HepG2 (cell line): ENCODE data around the gene MYH3. TPM values are rescaled to one million over a fixed set of nuclear protein-coding genes. Genes with fewer than 3 reads are reported as not detected.

ENCODE experiments used
- EED ChIP-seq: sonication (generic); formaldehyde crosslinking; IDR thresholded peaks from 2 replicates; pipeline ENCODE4 v1.5.0; 2020; ENCODE audit warnings: mild to moderate bottlenecking, missing genetic modification reagents
- ELF1 ChIP-seq: sonication (generic); formaldehyde crosslinking; IDR thresholded peaks from 2 replicates; pipeline ENCODE4 v1.4.0; 2020; ENCODE audit warnings: missing genetic modification reagents
- FOXA3 ChIP-seq: IDR thresholded peaks from 2 replicates; pipeline ENCODE4 v1.6.1; 2016; ENCODE audit warnings: missing genetic modification reagents, missing compliant biosample characterization
- GABPB1 ChIP-seq: IDR thresholded peaks from 2 replicates; pipeline ENCODE4 v1.6.1; 2016; ENCODE audit warnings: mild to moderate bottlenecking, missing genetic modification reagents, moderate library complexity, missing compliant biosample characterization
- KAT7 ChIP-seq: IDR thresholded peaks from 2 replicates; pipeline ENCODE4 v1.6.1; 2018; ENCODE audit warnings: borderline replicate concordance, missing compliant biosample characterization
- MTF1 ChIP-seq: sonication (generic); formaldehyde crosslinking; IDR thresholded peaks from 2 replicates; pipeline ENCODE4 v1.5.0; 2020; ENCODE audit warnings: missing genetic modification reagents
- PAF1 ChIP-seq: IDR thresholded peaks from 2 replicates; pipeline ENCODE4 v1.6.1; 2016; ENCODE audit warnings: missing genetic modification reagents, missing compliant biosample characterization
- ZBTB1 ChIP-seq: sonication (generic); formaldehyde crosslinking; IDR thresholded peaks from 2 replicates; pipeline ENCODE4 v1.4.0; 2020; ENCODE audit warnings: missing genetic modification reagents, borderline replicate concordance
- ZBTB8A ChIP-seq: sonication (generic); formaldehyde crosslinking; IDR thresholded peaks from 2 replicates; pipeline ENCODE4 v1.4.0; 2020; ENCODE audit warnings: mild to moderate bottlenecking, low read depth, missing genetic modification reagents, borderline replicate concordance
- ZKSCAN8 ChIP-seq: IDR thresholded peaks from 2 replicates; pipeline ENCODE4 v1.6.1; 2016; ENCODE audit warnings: borderline replicate concordance, missing genetic modification reagents, missing compliant biosample characterization
- ZNF446 ChIP-seq: sonication (generic); formaldehyde crosslinking; IDR thresholded peaks from 2 replicates; pipeline ENCODE4 v1.5.0; 2020; ENCODE audit warnings: mild to moderate bottlenecking, missing genetic modification reagents
- polyA plus RNA-seq, 8 experiments: library from polyadenylated mRNA; depleted of rRNA in 3 of 8; stranded (reverse) in 7 of 8; unstranded in 1 of 8; fragments of >200 nt; fragmentation: Illumina TruSeq in 4 of 8; extraction: Trizol in 4 of 8; gene quantifications; 2 replicates each; pipeline versions ENCODE4 v1.2.1 to v1.2.3, GENCODE V29; 2011 to 2016; ENCODE audit warnings: low read depth in 4 of 8, missing spikeins in 1 of 8, mixed read lengths in 1 of 8; ENCODE audit not compliant: insufficient read depth in 1 of 8
- total RNA-seq, 5 experiments: library from RNA; depleted of rRNA; stranded (reverse); fragments of >200 nt; fragmentation: Illumina TruSeq; extraction: Trizol; gene quantifications; 2 replicates each; pipeline ENCODE4 v1.2.3, GENCODE V29; 2016; ENCODE audit warnings: low read depth in 1 of 5
- TF ChIP-seq, protein P1 (sequence below): sonication (generic); formaldehyde crosslinking; IDR thresholded peaks from 2 replicates; pipeline ENCODE4 v1.4.0; 2020; ENCODE audit warnings: mild to moderate bottlenecking, missing genetic modification reagents
- TF ChIP-seq, protein P2 (sequence below): sonication (generic); formaldehyde crosslinking; IDR thresholded peaks from 2 replicates; pipeline ENCODE4 v1.9.0; 2021; ENCODE audit warnings: missing genetic modification reagents, borderline replicate concordance
- TF ChIP-seq, protein P3 (sequence below): sonication (generic); formaldehyde crosslinking; IDR thresholded peaks from 2 replicates; pipeline ENCODE4 v1.9.0; 2021; ENCODE audit warnings: missing genetic modification reagents, mild to moderate bottlenecking, borderline replicate concordance
- TF ChIP-seq, protein P4 (sequence below): sonication (generic); formaldehyde crosslinking; IDR thresholded peaks from 2 replicates; pipeline ENCODE4 v1.4.0; 2020; ENCODE audit warnings: missing genetic modification reagents
- TF ChIP-seq, protein P5 (sequence below): IDR thresholded peaks from 2 replicates; pipeline ENCODE4 v1.6.1; 2016; ENCODE audit warnings: missing compliant biosample characterization, missing genetic modification reagents, borderline replicate concordance
- TF ChIP-seq, protein P6 (sequence below): sonication (generic); formaldehyde crosslinking; IDR thresholded peaks from 2 replicates; pipeline ENCODE4 v1.4.0; 2020; ENCODE audit warnings: missing genetic modification reagents, borderline replicate concordance

The MYH3 gene
- total and polyA plus RNA-seq, 2 of the 13 experiments (the other 11 are each of a cell fraction or from before 2014, with no cell fraction given) = 2.5 to 4.5 TPM

DNA sequence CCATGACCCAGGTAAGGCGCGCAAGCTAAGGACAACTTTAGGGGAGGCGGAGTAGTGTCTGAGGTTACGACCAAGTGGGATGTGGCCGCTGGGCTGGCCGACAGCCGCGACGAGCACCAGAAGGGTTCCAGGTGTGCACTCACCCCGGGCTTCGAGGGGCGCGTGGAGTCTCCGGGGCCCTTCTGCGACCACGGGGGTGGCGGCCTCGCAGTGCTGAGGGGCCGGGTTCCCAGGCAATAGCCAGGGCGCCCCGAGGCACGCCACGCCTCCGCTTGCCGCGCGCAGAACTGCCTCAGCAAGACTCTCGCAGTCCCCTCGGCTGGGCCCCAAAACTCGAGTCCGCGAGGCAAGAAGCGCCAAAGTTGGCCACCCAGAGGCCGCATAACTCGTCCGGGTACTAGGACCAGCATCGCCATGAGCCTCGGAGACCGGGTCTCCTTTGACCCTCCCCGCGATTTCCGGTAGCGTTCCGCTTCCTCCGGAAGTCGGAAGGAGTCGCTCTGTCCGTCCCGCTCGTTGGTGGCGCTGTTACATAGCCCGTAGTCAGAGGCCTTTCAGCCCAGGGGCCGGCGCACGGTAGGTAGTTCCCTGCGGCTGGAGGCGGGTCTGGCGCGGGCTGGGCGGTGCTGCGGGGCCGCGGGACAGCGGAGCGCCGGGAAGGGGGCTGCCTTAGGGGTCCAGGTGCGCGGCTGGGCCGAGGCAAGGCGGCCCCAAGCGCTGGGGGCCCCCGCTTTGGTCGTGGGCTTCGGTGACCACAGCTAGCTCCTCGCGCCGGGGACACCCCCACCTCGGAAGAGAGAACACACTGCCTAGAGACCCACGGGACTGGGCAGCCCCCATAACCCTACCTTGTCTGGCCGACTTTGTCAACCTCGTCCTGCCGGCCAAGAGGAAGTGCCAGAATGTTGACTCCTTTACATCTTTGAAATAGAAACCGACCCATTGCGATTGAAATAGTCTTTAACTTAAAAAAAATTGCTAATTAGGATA, 40.3 kb upstream of the MYH3 start, which contains the start of the genes ADPRM and SCO1 (continued):
- TF ChIP-seq KAT7 (CRISPR knock-in tag) (peak; percentile 77; the same call in 1 of the 2 replicates), PAF1 (CRISPR knock-in tag) (no peak), MTF1 (CRISPR knock-in tag) (0 out of 2 replicates have a peak, but pooled peaks have one; percentile 52), ZBTB1 (no peak), GABPB1 (CRISPR knock-in tag) (peak; percentile 99), ZNF446 (CRISPR knock-in tag) (peak; percentile 71; the same call in 1 of the 2 replicates), EED (CRISPR knock-in tag) (peak; percentile 90), FOXA3 (peak; percentile 72), ELF1 (CRISPR knock-in tag) (peak; percentile 93), ZKSCAN8 (CRISPR knock-in tag) (0 out of 2 replicates have a peak, but pooled peaks have one; percentile 50), ZBTB8A (CRISPR knock-in tag) (no peak)
- TF ChIP-seq, protein P1, sequence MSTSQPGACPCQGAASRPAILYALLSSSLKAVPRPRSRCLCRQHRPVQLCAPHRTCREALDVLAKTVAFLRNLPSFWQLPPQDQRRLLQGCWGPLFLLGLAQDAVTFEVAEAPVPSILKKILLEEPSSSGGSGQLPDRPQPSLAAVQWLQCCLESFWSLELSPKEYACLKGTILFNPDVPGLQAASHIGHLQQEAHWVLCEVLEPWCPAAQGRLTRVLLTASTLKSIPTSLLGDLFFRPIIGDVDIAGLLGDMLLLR (CRISPR knock-in tag) = no peak
- TF ChIP-seq, protein P2, sequence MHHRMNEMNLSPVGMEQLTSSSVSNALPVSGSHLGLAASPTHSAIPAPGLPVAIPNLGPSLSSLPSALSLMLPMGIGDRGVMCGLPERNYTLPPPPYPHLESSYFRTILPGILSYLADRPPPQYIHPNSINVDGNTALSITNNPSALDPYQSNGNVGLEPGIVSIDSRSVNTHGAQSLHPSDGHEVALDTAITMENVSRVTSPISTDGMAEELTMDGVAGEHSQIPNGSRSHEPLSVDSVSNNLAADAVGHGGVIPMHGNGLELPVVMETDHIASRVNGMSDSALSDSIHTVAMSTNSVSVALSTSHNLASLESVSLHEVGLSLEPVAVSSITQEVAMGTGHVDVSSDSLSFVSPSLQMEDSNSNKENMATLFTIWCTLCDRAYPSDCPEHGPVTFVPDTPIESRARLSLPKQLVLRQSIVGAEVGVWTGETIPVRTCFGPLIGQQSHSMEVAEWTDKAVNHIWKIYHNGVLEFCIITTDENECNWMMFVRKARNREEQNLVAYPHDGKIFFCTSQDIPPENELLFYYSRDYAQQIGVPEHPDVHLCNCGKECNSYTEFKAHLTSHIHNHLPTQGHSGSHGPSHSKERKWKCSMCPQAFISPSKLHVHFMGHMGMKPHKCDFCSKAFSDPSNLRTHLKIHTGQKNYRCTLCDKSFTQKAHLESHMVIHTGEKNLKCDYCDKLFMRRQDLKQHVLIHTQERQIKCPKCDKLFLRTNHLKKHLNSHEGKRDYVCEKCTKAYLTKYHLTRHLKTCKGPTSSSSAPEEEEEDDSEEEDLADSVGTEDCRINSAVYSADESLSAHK (CRISPR knock-in tag) = peak; percentile 30; the same call in 1 of the 2 replicates
- TF ChIP-seq, protein P3, sequence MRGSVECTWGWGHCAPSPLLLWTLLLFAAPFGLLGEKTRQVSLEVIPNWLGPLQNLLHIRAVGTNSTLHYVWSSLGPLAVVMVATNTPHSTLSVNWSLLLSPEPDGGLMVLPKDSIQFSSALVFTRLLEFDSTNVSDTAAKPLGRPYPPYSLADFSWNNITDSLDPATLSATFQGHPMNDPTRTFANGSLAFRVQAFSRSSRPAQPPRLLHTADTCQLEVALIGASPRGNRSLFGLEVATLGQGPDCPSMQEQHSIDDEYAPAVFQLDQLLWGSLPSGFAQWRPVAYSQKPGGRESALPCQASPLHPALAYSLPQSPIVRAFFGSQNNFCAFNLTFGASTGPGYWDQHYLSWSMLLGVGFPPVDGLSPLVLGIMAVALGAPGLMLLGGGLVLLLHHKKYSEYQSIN (CRISPR knock-in tag) = no peak
- TF ChIP-seq, protein P4, sequence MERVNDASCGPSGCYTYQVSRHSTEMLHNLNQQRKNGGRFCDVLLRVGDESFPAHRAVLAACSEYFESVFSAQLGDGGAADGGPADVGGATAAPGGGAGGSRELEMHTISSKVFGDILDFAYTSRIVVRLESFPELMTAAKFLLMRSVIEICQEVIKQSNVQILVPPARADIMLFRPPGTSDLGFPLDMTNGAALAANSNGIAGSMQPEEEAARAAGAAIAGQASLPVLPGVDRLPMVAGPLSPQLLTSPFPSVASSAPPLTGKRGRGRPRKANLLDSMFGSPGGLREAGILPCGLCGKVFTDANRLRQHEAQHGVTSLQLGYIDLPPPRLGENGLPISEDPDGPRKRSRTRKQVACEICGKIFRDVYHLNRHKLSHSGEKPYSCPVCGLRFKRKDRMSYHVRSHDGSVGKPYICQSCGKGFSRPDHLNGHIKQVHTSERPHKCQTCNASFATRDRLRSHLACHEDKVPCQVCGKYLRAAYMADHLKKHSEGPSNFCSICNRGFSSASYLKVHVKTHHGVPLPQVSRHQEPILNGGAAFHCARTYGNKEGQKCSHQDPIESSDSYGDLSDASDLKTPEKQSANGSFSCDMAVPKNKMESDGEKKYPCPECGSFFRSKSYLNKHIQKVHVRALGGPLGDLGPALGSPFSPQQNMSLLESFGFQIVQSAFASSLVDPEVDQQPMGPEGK (CRISPR knock-in tag) = peak; percentile 85
- TF ChIP-seq, protein P5, sequence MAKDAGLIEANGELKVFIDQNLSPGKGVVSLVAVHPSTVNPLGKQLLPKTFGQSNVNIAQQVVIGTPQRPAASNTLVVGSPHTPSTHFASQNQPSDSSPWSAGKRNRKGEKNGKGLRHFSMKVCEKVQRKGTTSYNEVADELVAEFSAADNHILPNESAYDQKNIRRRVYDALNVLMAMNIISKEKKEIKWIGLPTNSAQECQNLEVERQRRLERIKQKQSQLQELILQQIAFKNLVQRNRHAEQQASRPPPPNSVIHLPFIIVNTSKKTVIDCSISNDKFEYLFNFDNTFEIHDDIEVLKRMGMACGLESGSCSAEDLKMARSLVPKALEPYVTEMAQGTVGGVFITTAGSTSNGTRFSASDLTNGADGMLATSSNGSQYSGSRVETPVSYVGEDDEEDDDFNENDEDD (CRISPR knock-in tag) = peak; percentile 55
- TF ChIP-seq, protein P6, sequence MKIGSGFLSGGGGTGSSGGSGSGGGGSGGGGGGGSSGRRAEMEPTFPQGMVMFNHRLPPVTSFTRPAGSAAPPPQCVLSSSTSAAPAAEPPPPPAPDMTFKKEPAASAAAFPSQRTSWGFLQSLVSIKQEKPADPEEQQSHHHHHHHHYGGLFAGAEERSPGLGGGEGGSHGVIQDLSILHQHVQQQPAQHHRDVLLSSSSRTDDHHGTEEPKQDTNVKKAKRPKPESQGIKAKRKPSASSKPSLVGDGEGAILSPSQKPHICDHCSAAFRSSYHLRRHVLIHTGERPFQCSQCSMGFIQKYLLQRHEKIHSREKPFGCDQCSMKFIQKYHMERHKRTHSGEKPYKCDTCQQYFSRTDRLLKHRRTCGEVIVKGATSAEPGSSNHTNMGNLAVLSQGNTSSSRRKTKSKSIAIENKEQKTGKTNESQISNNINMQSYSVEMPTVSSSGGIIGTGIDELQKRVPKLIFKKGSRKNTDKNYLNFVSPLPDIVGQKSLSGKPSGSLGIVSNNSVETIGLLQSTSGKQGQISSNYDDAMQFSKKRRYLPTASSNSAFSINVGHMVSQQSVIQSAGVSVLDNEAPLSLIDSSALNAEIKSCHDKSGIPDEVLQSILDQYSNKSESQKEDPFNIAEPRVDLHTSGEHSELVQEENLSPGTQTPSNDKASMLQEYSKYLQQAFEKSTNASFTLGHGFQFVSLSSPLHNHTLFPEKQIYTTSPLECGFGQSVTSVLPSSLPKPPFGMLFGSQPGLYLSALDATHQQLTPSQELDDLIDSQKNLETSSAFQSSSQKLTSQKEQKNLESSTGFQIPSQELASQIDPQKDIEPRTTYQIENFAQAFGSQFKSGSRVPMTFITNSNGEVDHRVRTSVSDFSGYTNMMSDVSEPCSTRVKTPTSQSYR (CRISPR knock-in tag) = no peak
